ENCODE data around the gene SMIM20. TPM values are rescaled to one million over a fixed set of nuclear protein-coding genes. Genes with fewer than 3 reads are reported as not detected.

SMIM20 gene
- total and polyA plus RNA-seq, 2 of the 4 experiments (the other 2 are of a cell fraction): 13.6 to 23.1 TPM

DNA sequence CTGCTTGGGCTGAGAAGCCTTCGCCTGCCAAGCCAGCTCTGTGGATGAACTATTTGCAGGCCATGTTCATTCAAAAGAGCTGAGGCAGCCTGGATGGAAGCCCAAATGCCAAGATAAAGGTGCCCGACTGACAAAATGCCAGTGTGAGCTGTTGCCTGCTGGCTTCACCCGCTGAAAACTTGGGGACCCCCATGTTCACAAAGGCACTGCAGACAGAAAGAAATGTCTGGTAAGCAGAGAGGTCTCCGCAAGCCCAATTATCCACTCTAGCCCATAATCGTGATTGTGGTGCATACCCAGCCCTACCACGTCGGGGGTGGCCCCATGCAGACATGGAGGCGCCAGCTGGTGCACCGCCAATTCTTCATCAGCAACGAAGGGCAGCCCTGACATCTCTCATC lies 13.0 kb upstream of the SMIM20 start:
- Histone ChIP-seq H3K9ac (ENCODE audit: low read depth, low read length) (no peak overlapping the region), H4K91ac (ENCODE audit: insufficient read depth, low read depth, low read length) (no peak overlapping the region), H3K18ac (ENCODE audit: low read depth, low read length) (no peak overlapping the region), H3K79me1 (ENCODE audit: low read depth in 1 of 2, low read length in 2 of 2) (no peaks in the 10 kb centered on the region), H4K5ac (ENCODE audit: low read depth, low read length) (no peak overlapping the region), H3K4me1 (ENCODE audit: control insufficient read depth, insufficient read depth, low read length) (no peaks in the 10 kb centered on the region), H3K14ac (replicated peaks; ENCODE audit: low read depth, low read length) (no peak overlapping the region), H3K4me2 (ENCODE audit: low read depth, low read length) (no peak overlapping the region), H4K8ac (ENCODE audit: low read depth in 2 of 2, low read length in 2 of 2) (no peak overlapping the region), H2AK9ac (replicated peaks; ENCODE audit: low read depth, low read length, poor library complexity) (no peak overlapping the region), H2BK120ac (ENCODE audit: low read depth, low read length) (no peak overlapping the region), H2AK5ac (ENCODE audit: low read depth, low read length) (no peak overlapping the region), H3K23ac (ENCODE audit: low read depth, low read length) (no peak overlapping the region), H2BK20ac (ENCODE audit: low read depth, low read length) (no peak overlapping the region), H4K20me1 (ENCODE audit: insufficient read depth, low read length) (no peaks in the 10 kb centered on the region), H3K36me3 (ENCODE audit: control insufficient read depth, insufficient read depth, low read length) (no peaks in the 10 kb centered on the region), H3K56ac (ENCODE audit: extremely low read depth, insufficient read depth, low read length) (no peak overlapping the region), H2AFZ (replicated peaks; ENCODE audit: low read length, poor library complexity) (no peak overlapping the region), H3K4me3 (ENCODE audit: insufficient read depth, low read depth, low read length) (no peak overlapping the region), H2BK5ac (ENCODE audit: low read depth, low read length, poor library complexity, severe bottlenecking) (no peak overlapping the region), H3K27me3 (ENCODE audit: control insufficient read depth, insufficient read depth, low read length) (no peaks in the 10 kb centered on the region), H2BK15ac (ENCODE audit: low read depth, low read length) (no peak overlapping the region), H3K9me1 (ENCODE audit: insufficient read depth, low read length) (no peaks in the 10 kb centered on the region), H3K9me3 (ENCODE audit: control insufficient read depth, insufficient read depth, low read length) (no peaks in the 10 kb centered on the region), H3K27ac (ENCODE audit: insufficient read depth, low read length) (no peak overlapping the region), H3K4ac (ENCODE audit: low read depth, low read length) (no peak overlapping the region)
- dilution Hi-C loops (cut with HindIII; ENCODE audit: low sequenced_read_pairs, unreplicated experiment): no loop called here
- WGBS, 2 experiments (ENCODE audit: extremely low coverage in 2 of 2, insufficient read length in 1 of 2): 88% methylated on average over 4 of the region's 10 CpGs; no CpG with 5 or more reads in 1 of the 2 experiments
- POLR2A ChIA-PET (ENCODE audit: unreplicated experiment): no interaction called here
- intact Hi-C loops (cut with micrococcal nuclease): no loop called here
- DNase-seq (no peak), ATAC-seq (ENCODE audit: low read depth) (no peak)
- in situ Hi-C loops (cut with MboI; ENCODE audit: low sequenced_read_pairs): no loop called here
- TF ChIP-seq, protein P1, sequence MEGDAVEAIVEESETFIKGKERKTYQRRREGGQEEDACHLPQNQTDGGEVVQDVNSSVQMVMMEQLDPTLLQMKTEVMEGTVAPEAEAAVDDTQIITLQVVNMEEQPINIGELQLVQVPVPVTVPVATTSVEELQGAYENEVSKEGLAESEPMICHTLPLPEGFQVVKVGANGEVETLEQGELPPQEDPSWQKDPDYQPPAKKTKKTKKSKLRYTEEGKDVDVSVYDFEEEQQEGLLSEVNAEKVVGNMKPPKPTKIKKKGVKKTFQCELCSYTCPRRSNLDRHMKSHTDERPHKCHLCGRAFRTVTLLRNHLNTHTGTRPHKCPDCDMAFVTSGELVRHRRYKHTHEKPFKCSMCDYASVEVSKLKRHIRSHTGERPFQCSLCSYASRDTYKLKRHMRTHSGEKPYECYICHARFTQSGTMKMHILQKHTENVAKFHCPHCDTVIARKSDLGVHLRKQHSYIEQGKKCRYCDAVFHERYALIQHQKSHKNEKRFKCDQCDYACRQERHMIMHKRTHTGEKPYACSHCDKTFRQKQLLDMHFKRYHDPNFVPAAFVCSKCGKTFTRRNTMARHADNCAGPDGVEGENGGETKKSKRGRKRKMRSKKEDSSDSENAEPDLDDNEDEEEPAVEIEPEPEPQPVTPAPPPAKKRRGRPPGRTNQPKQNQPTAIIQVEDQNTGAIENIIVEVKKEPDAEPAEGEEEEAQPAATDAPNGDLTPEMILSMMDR (conservative IDR thresholded peaks at IDR 0.05; ENCODE audit: low read depth, low read length): no peak
- no peak for TF ChIP-seq SMC3 (IDR thresholded peaks at IDR 0.05; ENCODE audit: low read depth, low read length)
- no peak for TF ChIP-seq MXI1 (IDR thresholded peaks at IDR 0.05; ENCODE audit: borderline replicate concordance, low read depth, low read length)
- no peak for TF ChIP-seq CHD1 (IDR thresholded peaks at IDR 0.05; ENCODE audit: low read depth, low read length)
- no peak for TF ChIP-seq NFE2L2 (IDR thresholded peaks at IDR 0.05; ENCODE audit: low read depth, low read length)
- TF ChIP-seq POLR2A (IDR thresholded peaks at IDR 0.05; ENCODE audit: low read depth, low read length): no peak
- no peak for TF ChIP-seq FOS (IDR thresholded peaks at IDR 0.05; ENCODE audit: low read depth, low read length)
- TF ChIP-seq, protein P2, sequence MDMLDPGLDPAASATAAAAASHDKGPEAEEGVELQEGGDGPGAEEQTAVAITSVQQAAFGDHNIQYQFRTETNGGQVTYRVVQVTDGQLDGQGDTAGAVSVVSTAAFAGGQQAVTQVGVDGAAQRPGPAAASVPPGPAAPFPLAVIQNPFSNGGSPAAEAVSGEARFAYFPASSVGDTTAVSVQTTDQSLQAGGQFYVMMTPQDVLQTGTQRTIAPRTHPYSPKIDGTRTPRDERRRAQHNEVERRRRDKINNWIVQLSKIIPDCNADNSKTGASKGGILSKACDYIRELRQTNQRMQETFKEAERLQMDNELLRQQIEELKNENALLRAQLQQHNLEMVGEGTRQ (IDR thresholded peaks at IDR 0.05; ENCODE audit: low read depth, low read length): no peak
- TF ChIP-seq BHLHE40 (IDR thresholded peaks at IDR 0.05; ENCODE audit: low read depth, low read length): no peak
- BruUV-seq (replicated peaks): no TSS peak
- CTCF ChIA-PET: no interaction called here

All from IMR-90 (cell line).